PFSK-1 (cell line): ENCODE results near the gene SF3A2.

ENCODE experiments used
- FOXP2 ChIP-seq: optimal IDR thresholded peaks from 2 replicates; pipeline ENCODE3; 2011; ENCODE audit warnings: borderline replicate concordance, control low read depth, inconsistent platforms; ENCODE audit not compliant: insufficient read depth; ENCODE audit errors: extremely low read length, extremely low read depth
- POLR2AphosphoS5 ChIP-seq: IDR thresholded peaks from 2 replicates; pipeline ENCODE4 v1.6.1; 2012; ENCODE audit warnings: low read depth, mild to moderate bottlenecking, control low read depth, low read length, moderate library complexity
- REST ChIP-seq, 2 experiments: IDR thresholded peaks; 2 replicates each; pipeline versions ENCODE4 v1.6.1 to v1.8.0; 2011 to 2012; ENCODE audit warnings: low read depth in 2 of 2, low read length in 2 of 2, control low read depth in 1 of 2, inconsistent platforms in 1 of 2, mild to moderate bottlenecking in 1 of 2, moderate library complexity in 1 of 2; ENCODE audit not compliant: insufficient read depth in 1 of 2
- SIN3A ChIP-seq: IDR thresholded peaks from 2 replicates; pipeline ENCODE4 v1.6.1; 2012; ENCODE audit warnings: mild to moderate bottlenecking, low read length, moderate library complexity, borderline replicate concordance; ENCODE audit not compliant: insufficient read depth
- TAF1 ChIP-seq: IDR thresholded peaks from 2 replicates; pipeline ENCODE4 v1.6.1; 2012; ENCODE audit warnings: low read length, control low read depth, borderline replicate concordance; ENCODE audit not compliant: insufficient read depth

The SF3A2 gene

GRCh38 chr19:2287585-2288337 is 51.1 kb downstream of the SF3A2 start:
- TF ChIP-seq POLR2AphosphoS5 (no peak), SIN3A (no peak), REST (IDR thresholded peaks at IDR 0.05; ENCODE audit: insufficient read depth in 1 of 2, low read depth in 2 of 2, low read length in 2 of 2) (no peak), TAF1 (no peak), FOXP2 (no peak)

GRCh38 chr19:2288338-2288817 is 51.8 kb downstream of the SF3A2 start:
- TF ChIP-seq SIN3A (no peak), REST (IDR thresholded peaks at IDR 0.05; ENCODE audit: insufficient read depth in 1 of 2, low read depth in 2 of 2, low read length in 2 of 2) (no peak), POLR2AphosphoS5 (no peak), FOXP2 (no peak), TAF1 (no peak)

GRCh38 chr19:2288818-2289713 is 52.4 kb downstream of the SF3A2 start:
- TF ChIP-seq REST (IDR thresholded peaks at IDR 0.05; ENCODE audit: insufficient read depth in 1 of 2, low read depth in 2 of 2, low read length in 2 of 2): no peak
- TF ChIP-seq SIN3A: no peak
- no peak for TF ChIP-seq TAF1
- no peak for TF ChIP-seq POLR2AphosphoS5

- TF ChIP-seq POLR2AphosphoS5 (no peak), SIN3A (no peak), TAF1 (no peak), FOXP2 (no peak), REST (IDR thresholded peaks at IDR 0.05; ENCODE audit: insufficient read depth in 1 of 2, low read depth in 2 of 2, low read length in 2 of 2) (no peak)
Observed at GRCh38 chr19:2289714-2290435, 53.3 kb downstream of the SF3A2 start.
